Gastrocnemius medialis (tissue), 4 donors: Measurements from ENCODE around the gene KCNA5. TPM values are rescaled to one million over a fixed set of nuclear protein-coding genes. Genes with fewer than 3 reads are reported as not detected.

ENCODE experiments used
- ATAC-seq, 2 donors: fragments of 150-250 bp; one replicate each; pipeline ENCODE4 v1.9.1; 2016
- DNase-seq, 2 donors: peaks; one replicate each; pipeline ENCODE4 v3.0.0-alpha.2; 2019
- H3K27ac ChIP-seq, 4 donors: fragments of 200-600 bp; sonication (generic); 1 replicate in 1 of 4; 2 replicates in 3 of 4; pipeline ENCODE4 v1.5.1; 2016 to 2018; ENCODE audit warnings: mild to moderate bottlenecking in 2 of 4, moderate library complexity in 1 of 4
- H3K27me3 ChIP-seq, 3 donors: fragments of 200-600 bp; sonication (generic) in 2 of 3; 1 replicate in 1 of 3; 2 replicates in 2 of 3; pipeline versions ENCODE4 v1.5.1 to v1.6.0; 2016 to 2019; ENCODE audit warnings: mild to moderate bottlenecking in 1 of 3, moderate library complexity in 1 of 3
- H3K36me3 ChIP-seq, 2 donors: fragments of 200-600 bp; sonication (generic) in 1 of 2; one replicate each; pipeline ENCODE4 v1.5.1; 2017 to 2018
- H3K4me1 ChIP-seq, 2 donors: fragments of 200-600 bp; sonication (generic) in 1 of 2; one replicate each; pipeline ENCODE4 v1.5.1; 2016 to 2017; ENCODE audit warnings: mild to moderate bottlenecking in 2 of 2
- H3K4me3 ChIP-seq, 4 donors: fragments of 200-600 bp; sonication (generic) in 3 of 4; 1 replicate in 1 of 4; 2 replicates in 3 of 4; pipeline ENCODE4 v1.5.1; 2016 to 2019; ENCODE audit warnings: mild to moderate bottlenecking in 2 of 4
- H3K9me3 ChIP-seq, 3 donors: fragments of 200-600 bp; sonication (generic) in 2 of 3; 1 replicate in 1 of 3; 2 replicates in 2 of 3; pipeline ENCODE4 v1.5.1; 2016 to 2019
- CTCF ChIP-seq, 5 experiments: fragments of 450-650 bp in 3 of 5; fragments of 200-600 bp in 2 of 5; sonication (generic) in 2 of 5; IDR thresholded peaks in 4 of 5; conservative IDR thresholded peaks in 1 of 5; 1 replicate in 4 of 5; 2 replicates in 1 of 5; pipeline ENCODE4 v1.5.1; 2016 to 2019; ENCODE audit warnings: antibody characterized with exemption in 5 of 5, mild to moderate bottlenecking in 3 of 5, moderate library complexity in 3 of 5
- POLR2A ChIP-seq, 2 donors: fragments of 450-650 bp; IDR thresholded peaks; one replicate each; pipeline ENCODE4 v1.6.1; 2017; ENCODE audit warnings: antibody characterized with exemption in 2 of 2, mild to moderate bottlenecking in 2 of 2, moderate library complexity in 2 of 2
- in situ Hi-C, 4 donors: fragments of 200-750 bp; cut with MboI; loops; one replicate each; pipeline versions ENCODE4 v1.15.0 to v1.8.0; 2017; ENCODE audit warnings: low sequenced_read_pairs in 4 of 4
- intact Hi-C: fragments of 100-400 bp; cut with DNase I; formaldehyde crosslinking; loops from one replicate; pipeline ENCODE4 v1.15.1; 2023; ENCODE audit warnings: low total_unique reads
- total RNA-seq, 4 donors: library from RNA; depleted of rRNA; stranded (reverse); fragments of >200 nt; gene quantifications; one replicate each; pipeline versions ENCODE4 v1.1.0 to v1.2.3, GENCODE V29; 2016

KCNA5 gene
- total RNA-seq, 4 donors from 2014 or later, result 0.52 to 3.2 (median 0.84) TPM

GRCh38 chr12:5051334-5051733 lies 7.7 kb downstream of the KCNA5 start:
- intact Hi-C loops (no loop called here), in situ Hi-C loops (no loop called here)

GRCh38 chr12:5051913-5052312 lies 8.2 kb downstream of the KCNA5 start:
- in situ Hi-C loops (no loop called here), intact Hi-C loops (no loop called here)
- DNase-seq (no peak), ATAC-seq (no peak)
- TF ChIP-seq POLR2A (IDR thresholded peaks at IDR 0.05) (no peak), CTCF (IDR thresholded peaks at IDR 0.05 in 4 of 5, conservative IDR thresholded peaks at IDR 0.05 in 1 of 5) (no peak)
- Histone ChIP-seq H3K27ac (no peak overlapping the region), H3K4me1 (no peaks in the 10 kb centered on the region), H3K9me3 (no peaks in the 10 kb centered on the region), H3K27me3 (peaks cover 0 to 8% (median 6%) of the 10 kb centered on the region in 3 donors), H3K4me3 (no peak overlapping the region), H3K36me3 (no peaks in the 10 kb centered on the region)

More at GRCh38 chr12:5051334-5051733, 7.7 kb downstream of the KCNA5 start:
- Histone ChIP-seq H3K4me1 (no peaks in the 10 kb centered on the region), H3K9me3 (no peaks in the 10 kb centered on the region), H3K36me3 (no peaks in the 10 kb centered on the region), H3K4me3 (no peak overlapping the region), H3K27me3 (peaks cover 0 to 8% (median 6%) of the 10 kb centered on the region in 3 donors), H3K27ac (no peak overlapping the region)
- TF ChIP-seq CTCF (IDR thresholded peaks at IDR 0.05 in 4 of 5, conservative IDR thresholded peaks at IDR 0.05 in 1 of 5) (no peak), POLR2A (IDR thresholded peaks at IDR 0.05) (no peak)
- DNase-seq (no peak), ATAC-seq (no peak)

GRCh38 chr12:5052348-5052747 lies 8.7 kb downstream of the KCNA5 start:
- no peak for DNase-seq
- Histone ChIP-seq H3K27me3 (peaks cover 0 to 6% (median 6%) of the 10 kb centered on the region in 3 donors), H3K4me3 (no peak overlapping the region), H3K9me3 (no peaks in the 10 kb centered on the region), H3K4me1 (no peaks in the 10 kb centered on the region), H3K36me3 (no peaks in the 10 kb centered on the region), H3K27ac (no peak overlapping the region)
- in situ Hi-C loops (no loop called here), intact Hi-C loops (no loop called here)
- no peak for ATAC-seq
- no peak for TF ChIP-seq CTCF (IDR thresholded peaks at IDR 0.05 in 4 of 5, conservative IDR thresholded peaks at IDR 0.05 in 1 of 5)

- TF ChIP-seq POLR2A (IDR thresholded peaks at IDR 0.05), result no peak
- no peak for TF ChIP-seq CTCF (IDR thresholded peaks at IDR 0.05 in 4 of 5, conservative IDR thresholded peaks at IDR 0.05 in 1 of 5)
- in situ Hi-C loops, result no loop called here
- Histone ChIP-seq H3K9me3 (no peaks in the 10 kb centered on the region), H3K36me3 (no peaks in the 10 kb centered on the region), H3K27me3 (no peaks in the 10 kb centered on the region), H3K4me1 (no peaks in the 10 kb centered on the region), H3K4me3 (no peak overlapping the region), H3K27ac (no peak overlapping the region)
- ATAC-seq, result no peak
- intact Hi-C loops, result no loop called here
- DNase-seq, result no peak
Measured at GRCh38 chr12:5059358-5059757, 15.7 kb downstream of the KCNA5 start.

GRCh38 chr12:5060958-5061357 lies 17.3 kb downstream of the KCNA5 start:
- in situ Hi-C loops (no loop called here), intact Hi-C loops (no loop called here)
- no peaks in the 10 kb centered on the region for H3K4me1 ChIP-seq
- no peaks in the 10 kb centered on the region for H3K27me3 ChIP-seq
- TF ChIP-seq CTCF (IDR thresholded peaks at IDR 0.05 in 4 of 5, conservative IDR thresholded peaks at IDR 0.05 in 1 of 5) (no peak), POLR2A (IDR thresholded peaks at IDR 0.05) (no peak)
- H3K27ac ChIP-seq, result no peak overlapping the region
- DNase-seq, result no peak
- no peak overlapping the region for H3K4me3 ChIP-seq
- no peaks in the 10 kb centered on the region for H3K9me3 ChIP-seq
- no peaks in the 10 kb centered on the region for H3K36me3 ChIP-seq
- no peak for ATAC-seq
